ENCODE data around the gene PKDCC. TPM values are rescaled to one million over a fixed set of nuclear protein-coding genes. Genes with fewer than 3 reads are reported as not detected.

Gene PKDCC
- total RNA-seq, 1 donor from 2014 or later, result 367 TPM

DNA sequence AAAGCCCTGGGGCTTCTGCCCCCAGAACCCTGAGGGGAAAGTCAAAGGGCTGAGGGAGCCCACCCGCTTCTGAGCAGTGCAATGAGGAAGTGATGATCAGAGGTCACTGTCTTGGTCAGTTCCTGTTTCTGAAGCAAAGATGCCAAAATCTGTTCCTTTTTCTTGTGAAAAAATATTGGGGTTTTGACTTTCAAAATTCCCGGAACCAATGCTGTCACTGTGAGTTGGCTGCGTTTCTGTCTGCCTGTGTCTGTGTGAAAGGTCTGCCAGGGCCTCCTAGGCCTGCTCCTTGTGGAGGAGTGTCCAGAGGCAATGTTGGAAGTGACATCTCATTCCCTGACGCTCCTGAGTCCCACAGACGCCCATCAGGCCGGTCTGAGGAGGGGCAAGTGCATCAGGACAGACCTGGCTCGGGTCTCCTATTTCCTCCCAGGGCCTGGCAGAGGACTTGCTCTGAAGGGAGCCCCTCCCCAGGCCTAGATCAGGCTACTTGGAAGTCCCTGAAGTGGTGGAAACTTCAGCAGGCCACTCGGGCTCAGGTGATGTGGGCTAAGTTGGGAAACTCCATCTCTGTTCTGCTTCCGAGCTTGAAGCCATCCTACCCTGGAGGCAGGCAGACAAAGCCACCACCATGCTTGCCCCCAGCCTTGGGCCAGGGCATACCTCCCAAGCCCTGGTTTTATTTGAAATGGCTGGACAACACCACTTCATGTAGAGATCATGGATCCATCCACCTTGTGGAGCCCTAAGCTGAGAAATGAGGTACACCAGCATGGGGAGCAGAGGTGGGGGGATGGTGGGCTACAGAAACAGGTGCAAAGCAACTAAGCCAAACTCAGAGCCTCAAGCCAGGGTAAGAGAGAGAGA is 51.0 kb downstream of the PKDCC start:
- peak; percentile 27 for ATAC-seq
- intact Hi-C loops (cut with DNase I), result loop anchor here (5.0 kb wide), 1 partner anchor 238 kb away; no protein-coding TSS in a partner anchor
- no peak for DNase-seq (ENCODE audit: low spot score)

DNA sequence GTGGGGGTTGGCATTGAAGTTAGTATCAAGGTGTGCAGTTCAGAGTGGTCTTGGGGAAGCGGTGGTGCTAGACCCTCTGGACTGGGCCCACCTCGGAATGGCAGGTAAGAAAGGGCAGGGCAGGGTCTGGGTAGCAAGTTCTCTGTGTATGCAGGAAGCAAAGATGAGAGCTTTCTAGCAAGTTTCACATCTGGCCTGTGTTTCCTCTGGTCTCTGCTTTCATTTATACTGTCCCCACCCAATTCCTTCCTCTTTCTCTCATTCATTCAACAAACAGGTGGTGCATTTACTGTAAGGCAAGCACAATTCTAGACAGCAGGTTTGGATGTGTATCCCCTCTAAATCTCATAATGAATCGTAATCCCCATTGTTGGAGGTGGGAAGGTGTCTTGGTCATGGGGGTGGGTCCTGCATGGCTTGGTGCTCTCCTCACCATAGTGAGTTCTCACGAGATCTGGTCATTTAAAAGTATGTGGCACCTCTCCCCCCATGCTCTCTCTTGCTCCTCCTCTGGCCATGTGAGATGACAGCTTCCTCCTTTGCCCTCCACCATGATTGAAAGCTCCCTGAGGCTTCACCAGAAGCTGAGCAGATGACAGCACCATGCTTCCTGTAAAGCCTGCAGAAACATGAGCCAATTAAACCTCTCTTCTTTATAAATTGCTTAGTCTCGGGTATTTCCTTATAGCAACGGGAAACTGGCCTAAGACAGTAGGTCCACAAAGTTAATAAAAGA is 51.8 kb downstream of the PKDCC start:
- intact Hi-C loops (cut with DNase I), result loop anchor here (5.0 kb wide), 1 partner anchor 238 kb away; no protein-coding TSS in a partner anchor
- DNase-seq (ENCODE audit: low spot score), result no peak

DNA sequence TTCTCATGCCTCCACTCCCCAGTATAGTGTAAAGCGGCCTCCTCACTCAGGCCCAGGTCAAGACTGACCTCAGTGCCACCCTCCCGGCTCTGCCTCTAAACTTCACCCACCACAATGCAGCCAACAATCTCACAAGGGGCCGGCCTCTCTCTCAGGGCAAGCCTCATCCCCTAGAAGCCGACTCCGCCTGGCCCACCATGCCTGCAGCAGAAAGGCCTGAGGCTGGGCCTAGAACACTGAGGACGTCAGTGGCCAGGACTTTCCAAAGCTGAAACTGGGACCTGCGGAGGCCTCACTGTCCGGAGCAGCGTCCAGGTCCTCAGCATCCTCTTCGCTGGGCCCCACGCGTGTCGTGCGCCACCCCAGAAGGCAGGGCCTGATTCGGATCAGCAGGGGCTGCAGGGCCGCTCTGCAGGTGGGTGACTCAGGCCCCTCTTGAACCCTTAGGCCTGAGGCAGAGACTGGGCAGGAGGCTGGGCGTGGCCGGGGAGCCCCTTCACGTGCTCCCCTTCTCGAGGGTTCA is 52.9 kb downstream of the PKDCC start:
- no peak for ATAC-seq
- DNase-seq (ENCODE audit: low spot score), result no peak
- intact Hi-C loops (cut with DNase I), result no loop called here

More for the DNA sequence above, 51.8 kb downstream of the PKDCC start:
- ATAC-seq, result no peak

DNA sequence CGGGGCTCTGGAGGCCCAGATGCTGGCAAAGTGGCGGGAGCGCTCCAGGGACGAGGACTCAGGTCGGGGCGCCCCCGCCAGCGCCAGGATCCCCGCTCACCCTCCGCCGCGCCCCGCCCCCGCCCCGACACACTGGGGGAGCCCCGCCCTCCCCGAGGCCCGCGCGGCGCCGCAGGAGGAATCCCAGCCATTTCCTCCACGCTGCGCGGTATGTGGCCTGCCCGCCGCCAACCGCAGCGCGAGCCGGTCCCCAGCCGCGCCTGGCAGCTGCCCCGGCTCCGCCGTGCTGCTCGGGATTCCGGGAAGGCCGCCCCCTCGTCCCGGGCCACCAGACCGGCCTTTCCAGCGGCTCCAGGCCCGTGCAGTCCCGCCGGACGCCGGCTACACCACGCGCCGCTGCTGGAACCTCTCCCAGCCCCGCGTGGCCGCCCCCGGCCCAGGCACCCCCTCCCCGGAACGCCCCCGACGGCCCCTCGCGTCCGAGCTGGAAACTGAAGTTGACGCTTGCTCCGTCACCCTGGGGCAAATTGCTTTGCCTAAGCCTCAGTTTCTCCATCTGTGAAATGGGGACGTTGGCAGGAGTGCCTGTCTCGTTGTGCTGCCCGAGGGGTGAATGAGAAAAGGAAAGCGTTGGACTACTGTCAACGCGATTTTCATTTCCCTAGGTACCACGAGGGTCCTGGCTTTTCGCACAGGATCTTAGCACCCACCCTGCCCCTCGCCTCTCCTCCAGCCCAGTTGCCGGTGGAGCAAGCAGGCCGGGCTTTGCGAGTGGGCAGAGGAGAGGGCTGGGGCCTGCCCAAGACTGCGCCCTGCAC is 53.6 kb downstream of the PKDCC start:
- peak; percentile 78 for DNase-seq (ENCODE audit: low spot score)
- peak; percentile 8 for ATAC-seq
- intact Hi-C loops (cut with DNase I), result no loop called here

DNA sequence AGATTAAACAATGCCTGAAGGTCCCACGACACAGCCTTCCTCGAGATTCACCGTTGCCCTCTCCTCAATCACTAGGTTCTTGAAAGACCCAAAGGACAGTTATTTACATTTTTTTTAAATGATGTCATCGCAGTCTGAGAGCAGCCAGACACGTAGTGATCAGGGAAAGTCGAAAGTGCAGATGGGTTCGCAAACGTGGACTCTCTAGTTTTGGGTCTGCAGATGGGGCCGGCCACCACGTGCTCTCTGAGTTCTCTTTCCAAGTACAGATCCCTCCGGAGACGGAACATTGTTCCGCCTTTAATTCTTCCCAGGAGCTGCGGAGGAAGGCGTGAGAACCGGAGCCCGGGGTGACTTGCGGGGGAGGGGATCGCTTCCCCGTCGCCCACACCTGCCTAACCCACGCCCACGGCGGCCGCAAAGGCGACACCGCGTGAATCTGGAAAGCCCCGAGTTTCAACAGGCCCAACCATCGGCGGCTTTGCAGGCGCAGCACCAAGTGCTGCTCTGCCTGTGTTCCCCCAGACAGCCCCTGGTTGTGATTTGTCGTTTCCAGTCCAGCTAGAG is 54.3 kb downstream of the PKDCC start:
- intact Hi-C loops (cut with DNase I), result no loop called here
- ATAC-seq (peak; percentile 87), DNase-seq (ENCODE audit: low spot score) (peak; percentile 84)

DNA sequence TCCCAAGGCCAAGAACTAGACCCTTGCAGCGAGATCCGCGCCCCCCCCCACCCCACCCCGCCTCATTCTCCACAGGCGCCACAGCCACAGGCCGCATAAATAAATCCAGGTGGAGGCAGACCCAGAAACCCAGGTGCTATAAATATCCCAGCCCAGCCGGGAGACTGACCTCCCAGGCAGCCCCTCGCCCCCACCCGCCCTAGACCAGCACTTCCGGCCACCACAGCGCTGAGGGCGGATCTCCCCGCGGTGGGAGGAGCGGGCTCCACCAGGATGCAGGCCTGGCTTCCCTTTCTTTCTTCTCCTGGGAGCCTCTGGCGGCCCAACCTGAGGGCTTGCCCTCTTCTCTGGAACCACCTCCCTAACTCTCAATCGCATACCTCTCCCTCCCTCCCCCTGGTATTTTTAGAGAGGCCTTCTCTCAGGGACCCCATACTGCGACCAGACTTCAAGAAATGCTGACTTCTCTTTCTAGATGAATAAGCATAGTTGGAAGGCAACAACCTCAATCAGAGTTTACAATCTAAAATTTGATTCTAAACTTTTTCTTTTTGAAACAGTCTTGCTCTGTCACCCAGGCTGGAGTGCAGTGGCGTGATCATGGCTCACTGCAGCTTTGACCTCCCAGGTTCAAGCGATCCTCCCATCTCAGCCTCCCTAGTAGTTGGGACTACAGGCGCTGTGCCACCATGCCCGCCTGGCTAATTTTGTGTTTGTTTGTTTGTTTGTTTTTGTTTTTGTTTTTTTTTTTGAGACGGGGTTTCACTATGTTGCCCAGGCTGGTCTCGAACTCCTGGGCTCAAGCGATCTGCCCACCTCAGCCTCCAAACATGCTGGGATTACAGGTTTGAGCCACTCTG is 55.0 kb downstream of the PKDCC start:
- intact Hi-C loops (cut with DNase I), result no loop called here
- DNase-seq (ENCODE audit: low spot score) (peak; percentile 80), ATAC-seq (peak; percentile 75)

DNA sequence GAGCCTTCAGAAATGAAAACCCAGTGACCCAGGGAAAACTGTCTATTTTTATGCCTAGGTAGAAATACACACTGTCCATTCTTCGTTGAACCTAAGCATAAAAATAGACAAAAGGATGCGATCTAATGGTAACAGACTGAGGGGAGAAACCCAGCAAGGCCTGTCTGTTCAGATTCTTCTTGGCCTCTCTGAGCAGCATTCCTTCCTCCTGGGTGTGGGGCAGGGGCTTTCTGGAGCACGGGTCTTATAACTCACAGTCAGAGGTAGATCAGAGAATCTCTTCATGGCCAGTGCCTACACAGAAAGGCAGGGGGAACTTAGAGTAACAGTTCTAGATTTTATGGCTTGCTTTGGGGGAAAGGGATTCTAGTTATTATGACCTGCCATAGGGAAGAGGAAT is 56.0 kb downstream of the PKDCC start:
- DNase-seq (ENCODE audit: low spot score) (no peak), ATAC-seq (no peak)
- intact Hi-C loops (cut with DNase I), result no loop called here

DNA sequence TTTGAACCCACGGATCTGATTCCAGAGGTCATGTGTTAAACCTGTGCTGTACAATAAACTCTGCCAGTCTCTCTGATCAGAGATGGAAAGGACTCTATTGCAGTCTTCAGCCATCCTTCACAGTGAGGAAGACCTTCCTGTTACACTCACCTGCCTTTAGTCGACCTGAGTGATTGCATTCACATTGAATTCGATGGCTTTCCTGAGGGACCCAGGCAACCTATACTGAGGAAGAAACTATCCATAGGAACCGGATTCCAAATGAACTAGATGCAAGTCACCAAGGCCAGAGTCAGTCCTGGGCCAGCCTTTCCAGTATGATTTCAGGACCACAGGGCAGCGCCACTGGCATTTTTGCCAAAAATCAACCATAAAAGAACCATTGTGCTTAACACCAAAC is 56.8 kb downstream of the PKDCC start:
- intact Hi-C loops (cut with DNase I), result no loop called here
- no peak for ATAC-seq

DNA sequence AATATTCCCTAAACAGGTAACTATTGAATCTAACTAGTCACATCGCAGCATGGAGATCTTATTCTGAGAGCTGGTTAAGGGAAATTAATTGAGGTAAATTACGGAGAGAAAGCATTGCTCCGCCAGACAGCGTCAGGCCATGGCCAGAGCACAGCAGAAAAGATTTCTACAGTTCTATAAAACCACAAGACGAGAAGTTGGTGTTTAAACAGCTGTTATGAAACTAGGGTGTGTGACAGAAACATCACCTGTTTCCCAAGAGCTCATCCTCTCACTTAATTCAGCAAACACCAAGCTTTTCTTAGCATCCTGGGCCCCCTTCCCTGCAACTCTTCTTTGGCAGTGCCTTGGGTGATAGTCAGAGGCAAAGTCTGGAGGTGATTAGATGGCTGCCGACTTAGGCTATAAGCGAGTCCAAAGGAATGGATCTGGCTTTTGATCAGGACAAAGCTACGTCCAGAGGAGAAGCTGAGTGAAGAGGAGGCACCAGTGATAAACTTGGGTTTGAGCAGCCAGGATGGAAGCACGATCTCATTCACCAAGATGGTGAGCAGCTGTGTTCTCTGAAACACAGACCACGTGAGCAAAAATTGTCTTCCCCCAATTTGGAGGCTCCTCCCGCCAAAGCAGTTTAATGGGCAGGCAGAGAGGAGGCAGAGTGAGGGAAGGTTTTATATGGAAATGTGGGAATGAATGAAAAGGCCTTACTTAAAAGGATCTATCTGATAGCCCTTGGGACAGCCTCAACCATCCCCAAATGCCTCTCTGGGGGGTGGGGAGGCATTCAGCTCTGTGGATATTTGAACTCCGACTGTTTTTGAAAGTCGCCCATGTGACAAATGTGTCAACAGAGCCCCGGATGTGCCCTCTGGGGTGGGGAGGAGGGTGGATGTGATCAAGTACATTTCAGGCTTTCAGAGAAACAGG is 57.8 kb downstream of the PKDCC start:
- intact Hi-C loops (cut with DNase I), result no loop called here
- ATAC-seq (no peak), DNase-seq (ENCODE audit: low spot score) (no peak)

More for the DNA sequence above, 56.8 kb downstream of the PKDCC start:
- no peak for DNase-seq (ENCODE audit: low spot score)

DNA sequence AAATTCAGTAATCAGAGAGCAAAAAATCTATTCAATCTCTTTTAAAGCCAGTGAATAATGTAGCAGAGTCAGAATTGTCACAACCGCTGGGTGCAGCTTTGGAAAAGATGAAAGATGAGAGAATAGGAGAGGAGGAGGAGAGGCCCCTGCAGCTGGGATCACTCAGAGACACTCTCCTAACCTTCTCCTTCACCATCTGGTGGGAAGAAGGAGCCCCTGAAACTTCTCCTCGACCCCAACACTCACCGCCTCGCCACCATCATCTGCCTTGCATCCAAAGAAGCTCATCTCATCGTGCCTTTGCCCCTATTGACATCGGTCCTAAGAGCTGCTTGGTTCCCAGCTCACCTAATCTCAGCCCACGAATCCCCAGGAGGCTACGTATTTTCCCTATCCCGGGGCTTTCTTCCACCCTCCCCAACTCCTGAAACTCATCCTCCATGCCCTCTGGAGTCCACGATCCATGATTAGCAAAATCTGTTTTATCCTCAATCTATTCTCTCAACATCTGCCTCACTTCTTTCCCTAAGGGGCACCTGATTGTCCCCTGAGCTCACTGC is 58.5 kb downstream of the PKDCC start:
- ATAC-seq (no peak), DNase-seq (ENCODE audit: low spot score) (no peak)
- intact Hi-C loops (cut with DNase I), result no loop called here

DNA sequence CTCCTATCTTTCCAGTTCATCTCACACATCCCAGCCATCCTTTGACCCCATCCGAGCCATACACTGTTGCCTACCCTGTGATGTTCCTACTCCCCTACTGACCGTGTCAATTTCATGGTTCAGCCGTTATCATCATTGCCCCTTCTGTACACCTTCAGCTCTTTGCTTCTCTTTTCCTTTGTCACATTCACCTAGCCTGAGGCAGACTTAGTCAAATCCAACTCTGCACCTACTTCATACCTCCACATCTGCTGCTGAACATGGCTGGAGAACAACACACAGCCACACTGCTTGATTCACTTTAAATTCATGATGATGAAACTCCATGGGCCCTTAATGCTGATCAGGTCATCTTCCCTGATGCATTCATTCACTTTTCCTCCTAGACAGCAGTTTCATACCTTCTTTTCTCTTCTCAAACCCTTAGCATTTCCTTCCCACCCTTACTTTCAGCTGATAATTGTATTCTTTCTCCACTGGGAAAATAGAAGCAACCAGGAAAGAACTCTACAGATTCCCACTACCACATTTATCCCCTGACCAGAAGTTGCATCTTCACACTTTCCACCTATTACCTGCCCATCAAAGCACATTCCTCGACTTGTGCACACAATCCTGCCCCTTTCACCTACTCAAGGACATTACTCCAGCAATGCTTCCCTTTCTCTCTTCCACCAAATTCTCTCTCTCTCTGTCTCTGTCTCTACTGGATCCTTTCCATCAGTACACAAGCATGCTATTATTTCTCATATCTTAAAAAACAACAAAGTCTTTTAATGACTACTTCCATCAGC is 59.6 kb downstream of the PKDCC start:
- DNase-seq (ENCODE audit: low spot score), result no peak
- intact Hi-C loops (cut with DNase I), result no loop called here
- ATAC-seq, result no peak

Other genes starting within 250 kb of the PKDCC start
- 59.5 TPM for gene EML4, start 121.3 kb downstream of the PKDCC start, total RNA-seq

All from sciatic nerve (tissue), 2 donors.